MM.1S (cell line): ENCODE results near the gene ZFYVE28.

Source experiments
- DNase-seq: peaks from one replicate; pipeline ENCODE4 v3.0.0-alpha.2; 2015
- H2AFZ ChIP-seq: fragments of 300-600 bp; sonication (generic); 2 replicates; pipeline ENCODE4 v1.6.0; 2016; ENCODE audit warnings: antibody characterized with exemption, low read length
- H3F3A ChIP-seq: fragments of 300-600 bp; sonication (generic); 2 replicates; pipeline ENCODE4 v1.6.1; 2016; ENCODE audit warnings: mild to moderate bottlenecking, antibody characterized with exemption, low read length, moderate library complexity, mixed read lengths; ENCODE audit not compliant: insufficient read depth
- H3K27ac ChIP-seq: fragments of 300-600 bp; sonication (generic); 2 replicates; pipeline ENCODE4 v1.5.1; 2016; ENCODE audit warnings: mild to moderate bottlenecking, low read length
- H3K27me3 ChIP-seq: fragments of 300-600 bp; sonication (generic); replicated peaks from 2 replicates; pipeline ENCODE4 v1.6.0; 2016; ENCODE audit warnings: low read length; ENCODE audit not compliant: insufficient read depth
- H3K36me3 ChIP-seq: fragments of 300-600 bp; sonication (generic); replicated peaks from 2 replicates; pipeline ENCODE4 v1.6.1; 2016; ENCODE audit warnings: mild to moderate bottlenecking, low read length, mixed read lengths; ENCODE audit not compliant: insufficient read depth
- H3K4me1 ChIP-seq: fragments of 300-600 bp; sonication (generic); 2 replicates; pipeline ENCODE4 v1.6.1; 2016; ENCODE audit warnings: low read length, mixed read lengths
- H3K4me2 ChIP-seq: fragments of 300-600 bp; sonication (generic); 2 replicates; pipeline ENCODE4 v1.6.0; 2016; ENCODE audit warnings: low read depth, low read length
- H3K4me3 ChIP-seq: fragments of 300-600 bp; sonication (generic); 2 replicates; pipeline ENCODE4 v1.5.1; 2016; ENCODE audit warnings: low read length, mixed read lengths
- H3K79me2 ChIP-seq: fragments of 300-600 bp; sonication (generic); 2 replicates; pipeline ENCODE4 v1.6.1; 2016; ENCODE audit warnings: mixed run types, low read length, mixed read lengths
- H3K9ac ChIP-seq: fragments of 300-600 bp; sonication (generic); 2 replicates; pipeline ENCODE4 v1.6.1; 2016; ENCODE audit warnings: low read length, mixed read lengths
- H3K9me2 ChIP-seq: fragments of 300-600 bp; sonication (generic); replicated peaks from 2 replicates; pipeline ENCODE4 v1.6.1; 2016; ENCODE audit warnings: mild to moderate bottlenecking, low read length, mixed read lengths; ENCODE audit not compliant: insufficient read depth
- H3K9me3 ChIP-seq: fragments of 300-600 bp; sonication (generic); replicated peaks from 2 replicates; pipeline ENCODE4 v1.6.1; 2016; ENCODE audit warnings: mild to moderate bottlenecking, low read length, mixed read lengths; ENCODE audit not compliant: insufficient read depth
- H4K20me1 ChIP-seq: fragments of 300-600 bp; sonication (generic); 2 replicates; pipeline ENCODE4 v1.6.1; 2016; ENCODE audit warnings: mild to moderate bottlenecking, low read length, moderate library complexity, mixed read lengths; ENCODE audit not compliant: insufficient read depth
- CTCF ChIP-seq: fragments of 300-600 bp; sonication (generic); IDR thresholded peaks from 2 replicates; pipeline ENCODE4 v1.5.1; 2016; ENCODE audit warnings: antibody characterized with exemption, low read length, mixed read lengths
- EZH2 ChIP-seq: fragments of 300-600 bp; sonication (generic); optimal IDR thresholded peaks from 2 replicates; pipeline ENCODE3; 2017; ENCODE audit warnings: low read depth, mild to moderate bottlenecking, antibody characterized with exemption, low read length, mixed read lengths
- EZH2phosphoT487 ChIP-seq: fragments of 300-600 bp; sonication (generic); IDR thresholded peaks from 2 replicates; pipeline ENCODE4 v1.6.1; 2018; ENCODE audit warnings: antibody characterized with exemption, low read length

Gene ZFYVE28

GRCh38 chr4:2272026-2272827 is 146.2 kb downstream of the ZFYVE28 start:
- H3K4me2 ChIP-seq = no peak overlapping the region
- H3F3A ChIP-seq = no peaks in the 10 kb centered on the region
- no peak overlapping the region for H3K27ac ChIP-seq
- H3K9me2 ChIP-seq = no peaks in the 10 kb centered on the region
- H3K9ac ChIP-seq = no peak overlapping the region
- no peaks in the 10 kb centered on the region for H3K79me2 ChIP-seq
- no peaks in the 10 kb centered on the region for H3K9me3 ChIP-seq
- no peak overlapping the region for H3K4me3 ChIP-seq
- H3K4me1 ChIP-seq = no peaks in the 10 kb centered on the region
- TF ChIP-seq EZH2 (no peak), EZH2phosphoT487 (no peak), CTCF (no peak)
- H2AFZ ChIP-seq = no peak overlapping the region
- no peaks in the 10 kb centered on the region for H3K27me3 ChIP-seq
- DNase-seq = no peak
- no peaks in the 10 kb centered on the region for H4K20me1 ChIP-seq
- H3K36me3 ChIP-seq = no peaks in the 10 kb centered on the region

DNA sequence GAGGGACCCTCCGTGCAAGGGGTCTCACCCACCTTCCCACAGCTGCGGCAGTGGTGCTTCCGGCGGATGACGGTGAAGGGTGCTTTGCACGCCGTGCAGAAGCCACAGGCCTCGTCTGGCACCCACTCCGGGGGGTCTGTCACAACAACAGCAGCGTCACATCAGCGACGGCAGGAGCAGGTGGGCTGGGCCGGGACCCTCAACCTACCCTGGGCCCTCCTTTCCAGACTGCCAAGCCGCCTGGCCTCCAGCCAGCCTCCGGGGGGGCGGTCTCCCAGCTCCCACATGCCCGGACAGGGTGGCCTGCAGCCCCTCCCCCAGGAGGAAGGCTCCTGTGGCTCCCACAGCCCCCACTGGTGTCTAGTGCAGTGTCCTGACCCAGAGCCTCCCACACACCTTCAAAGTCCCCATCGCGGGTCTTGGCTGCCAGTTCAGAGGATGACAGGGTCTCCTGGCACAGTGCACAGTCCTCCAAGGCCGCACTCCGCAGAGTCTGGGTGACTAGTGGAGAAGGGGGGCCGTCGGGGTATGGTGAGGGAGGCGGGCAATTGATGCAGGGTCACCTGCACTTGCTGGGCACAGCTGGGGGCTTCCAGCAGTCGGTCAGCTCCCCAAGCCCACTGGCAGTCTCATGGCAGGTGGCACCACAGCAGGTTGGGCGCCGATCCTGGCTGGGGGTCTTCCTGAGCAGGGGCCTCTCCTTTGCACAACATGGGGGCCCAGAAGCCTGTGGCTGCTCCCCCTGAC is 147.0 kb downstream of the ZFYVE28 start:
- Histone ChIP-seq H3K27me3 (no peaks in the 10 kb centered on the region), H3K79me2 (no peaks in the 10 kb centered on the region), H3K4me1 (no peaks in the 10 kb centered on the region), H3K4me2 (no peak overlapping the region), H3F3A (no peaks in the 10 kb centered on the region), H3K9ac (no peak overlapping the region), H3K4me3 (no peak overlapping the region), H4K20me1 (no peaks in the 10 kb centered on the region), H2AFZ (no peak overlapping the region), H3K9me2 (no peaks in the 10 kb centered on the region), H3K36me3 (no peaks in the 10 kb centered on the region), H3K27ac (no peak overlapping the region), H3K9me3 (no peaks in the 10 kb centered on the region)
- no peak for DNase-seq
- no peak for TF ChIP-seq CTCF

DNA sequence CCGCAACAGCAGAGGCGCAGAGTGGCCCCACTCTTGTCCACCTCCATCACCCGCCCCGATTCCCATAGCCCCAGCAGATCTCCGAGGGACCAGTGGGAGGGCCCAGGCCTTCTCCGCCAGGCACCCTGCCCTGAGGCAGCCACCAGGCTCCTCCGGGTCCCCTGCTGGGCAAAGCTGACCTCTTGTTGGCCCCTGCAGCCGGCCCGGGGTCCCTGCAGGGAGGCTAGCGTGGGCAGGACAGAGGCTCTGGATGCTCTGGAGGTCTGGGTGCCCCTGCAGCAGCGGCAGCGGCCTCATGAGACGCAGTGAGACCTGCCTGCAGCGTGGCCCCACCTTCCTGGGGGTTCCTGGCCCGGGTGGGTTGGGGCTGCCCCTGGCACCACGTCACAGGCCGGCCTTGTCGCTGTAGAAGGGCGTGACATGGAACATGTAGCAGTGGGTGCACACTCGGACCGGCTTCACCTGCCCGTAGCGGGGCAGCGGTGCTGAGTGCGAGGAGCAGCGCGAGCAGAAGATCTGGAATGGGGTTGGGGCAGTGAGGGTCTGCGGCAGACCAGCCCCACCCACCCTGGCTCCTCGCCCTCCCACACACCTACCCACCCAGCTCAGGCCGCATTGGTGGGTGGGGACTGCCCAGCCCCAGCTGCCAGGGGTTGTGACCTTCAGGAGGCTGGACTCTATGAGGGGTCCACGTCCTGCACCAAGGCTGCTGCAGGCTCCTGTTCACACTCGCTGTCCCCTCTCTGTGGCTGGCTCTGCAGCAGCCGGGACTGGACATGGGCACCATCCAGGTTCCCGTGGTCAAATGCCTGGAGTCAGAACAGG is 147.9 kb downstream of the ZFYVE28 start:
- H4K20me1 ChIP-seq = no peaks in the 10 kb centered on the region
- H2AFZ ChIP-seq = no peak overlapping the region
- H3K9me2 ChIP-seq = no peaks in the 10 kb centered on the region
- H3F3A ChIP-seq = no peaks in the 10 kb centered on the region
- no peaks in the 10 kb centered on the region for H3K4me1 ChIP-seq
- H3K9me3 ChIP-seq = no peaks in the 10 kb centered on the region
- TF ChIP-seq EZH2 = no peak
- no peak for TF ChIP-seq EZH2phosphoT487
- no peak for TF ChIP-seq CTCF
- no peaks in the 10 kb centered on the region for H3K79me2 ChIP-seq
- H3K27ac ChIP-seq = no peak overlapping the region
- H3K9ac ChIP-seq = no peak overlapping the region
- DNase-seq = no peak
- no peaks in the 10 kb centered on the region for H3K27me3 ChIP-seq
- H3K4me3 ChIP-seq = no peak overlapping the region
- no peak overlapping the region for H3K4me2 ChIP-seq
- no peaks in the 10 kb centered on the region for H3K36me3 ChIP-seq
